A673 (cell line): Measurements from ENCODE around the gene IGFN1.

Experiments used
- CTCF ChIP-seq: fragments of 300-800, 200-600 bp; sonication (generic); conservative IDR thresholded peaks from 2 replicates; pipeline ENCODE4 v1.5.1; 2017; ENCODE audit warnings: low read depth, mild to moderate bottlenecking, antibody characterized with exemption, low read length, moderate library complexity, mixed read lengths
- EZH2 ChIP-seq: fragments of 200-600 bp; sonication (generic); IDR thresholded peaks from 2 replicates; pipeline ENCODE4 v1.6.1; 2017; ENCODE audit warnings: borderline replicate concordance, low read depth, mild to moderate bottlenecking, mixed read lengths, antibody characterized with exemption, low read length; ENCODE audit not compliant: poor library complexity, severe bottlenecking

- no peak for TF ChIP-seq CTCF
- no peak for TF ChIP-seq EZH2
Observed at GRCh38 chr1:201198598-201198997, 8.0 kb downstream of the IGFN1 start.
